ENCODE results near the gene SEC24D.

SEC24D gene

GRCh38 chr4:118845552-118846050, 9.7 kb upstream of the SEC24D start:
- DNase-seq (ENCODE audit: low read depth) = no peak

- no peak for DNase-seq (ENCODE audit: low read depth)
Observed at GRCh38 chr4:118843237-118843636, 7.3 kb upstream of the SEC24D start.

DNA sequence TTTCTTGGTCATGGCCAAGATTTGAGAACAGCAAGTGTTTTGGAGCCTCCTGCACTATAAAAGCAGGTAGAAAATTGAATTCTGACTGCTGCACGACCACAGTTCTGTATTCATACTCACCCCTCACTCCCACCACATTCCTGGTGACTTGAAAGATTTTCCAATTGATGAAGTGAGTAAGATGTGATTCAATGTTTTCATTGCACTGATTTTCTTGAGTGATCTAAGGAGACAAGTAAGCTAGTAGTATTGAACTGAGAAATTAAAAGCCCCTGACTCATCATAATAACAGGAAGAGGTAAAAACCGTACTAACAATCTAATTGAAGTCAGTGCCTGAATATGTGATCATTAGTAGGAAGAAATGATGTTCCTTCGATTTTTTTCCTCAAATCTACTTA, 6.1 kb upstream of the SEC24D start:
- DNase-seq (ENCODE audit: low read depth) = no peak

DNA sequence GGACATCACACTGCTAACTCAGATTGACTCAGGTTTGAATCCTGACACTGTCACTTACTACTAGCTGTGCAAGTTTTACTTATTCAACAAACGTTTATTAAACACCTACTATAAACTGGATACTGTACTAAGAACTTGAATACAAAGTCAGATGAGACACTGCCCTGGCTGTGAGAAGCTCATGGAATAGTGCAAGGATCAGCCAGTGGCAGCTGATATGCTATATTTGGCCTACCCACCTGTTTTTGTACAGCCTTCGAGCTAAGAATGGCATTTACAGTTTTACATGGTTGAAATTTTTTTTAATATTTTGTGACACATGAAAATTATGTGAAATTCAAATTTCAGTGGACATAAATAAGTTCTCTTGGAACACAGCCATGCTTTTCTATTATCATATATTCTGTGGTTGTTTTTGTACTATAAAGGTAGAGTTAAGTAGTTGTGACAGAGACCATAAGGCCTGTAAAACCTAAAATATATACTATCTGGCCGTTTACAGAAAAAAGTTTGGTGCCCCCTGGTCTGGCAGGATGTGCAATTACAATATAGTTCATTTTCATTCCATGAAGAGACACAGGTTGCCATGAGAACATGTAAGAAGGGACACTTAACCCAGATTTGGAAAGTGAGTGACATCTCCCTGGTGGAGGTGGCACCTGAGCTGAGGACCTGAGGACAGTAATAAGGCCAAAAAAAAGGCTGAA, 3.4 kb upstream of the SEC24D start:
- no peak for DNase-seq (ENCODE audit: low read depth)

DNA sequence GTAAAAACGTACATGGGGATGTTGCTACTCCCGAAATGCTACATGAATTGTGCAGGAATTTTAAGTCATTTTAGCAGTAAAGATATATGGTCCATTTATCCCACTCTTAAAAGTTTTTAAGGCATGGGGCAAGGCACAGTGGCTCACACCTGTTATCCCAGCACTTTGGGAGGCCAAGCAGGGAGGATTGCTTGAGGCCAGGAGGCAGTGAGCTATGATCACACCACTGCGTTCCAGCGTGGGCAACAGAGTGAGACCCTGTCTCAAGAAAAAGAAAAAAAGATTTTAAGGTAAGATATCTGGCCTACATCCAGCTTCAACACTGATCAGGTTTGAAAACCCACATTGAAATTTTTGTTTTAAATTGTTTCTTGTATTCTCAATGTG, 1.2 kb upstream of the SEC24D start:
- no peak for DNase-seq (ENCODE audit: low read depth)

- DNase-seq (ENCODE audit: low read depth) = peak; percentile 43
Observed at GRCh38 chr4:118836301-118837120, 585 bp upstream of the SEC24D start.

DNA sequence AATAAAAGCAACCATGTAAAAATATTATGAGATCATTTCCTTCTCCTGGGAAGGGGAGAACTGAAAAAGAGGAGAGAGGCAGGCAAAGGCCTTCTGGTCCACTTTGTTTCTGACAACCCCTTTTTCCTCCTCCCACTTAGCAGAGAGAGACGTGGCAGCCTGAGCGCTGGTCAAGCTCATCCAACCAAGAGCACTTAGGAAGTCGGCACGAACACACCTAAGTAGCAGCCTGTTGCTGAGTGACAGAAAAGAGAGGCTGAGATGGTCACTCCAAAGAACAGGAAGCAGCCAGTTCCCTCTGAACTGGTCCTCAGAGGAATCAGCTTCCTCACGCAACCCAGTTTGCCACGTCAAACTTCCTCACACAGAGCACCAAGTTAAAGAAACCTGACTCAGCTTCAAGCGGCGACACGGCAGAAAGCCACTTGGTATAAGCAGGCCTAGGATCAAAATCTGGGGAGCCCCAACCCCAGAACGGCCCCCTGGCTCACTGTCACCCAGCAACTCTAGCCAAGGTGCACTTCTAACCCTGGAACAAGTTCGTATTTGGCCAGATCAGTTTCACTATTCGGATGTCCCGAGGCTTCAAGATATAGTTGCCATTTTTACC, 861 bp downstream of the SEC24D start:
- peak; percentile 26 for DNase-seq (ENCODE audit: low read depth)

- DNase-seq (ENCODE audit: low read depth) = no peak
Observed at GRCh38 chr4:118834070-118834469, 1.9 kb downstream of the SEC24D start.

DNA sequence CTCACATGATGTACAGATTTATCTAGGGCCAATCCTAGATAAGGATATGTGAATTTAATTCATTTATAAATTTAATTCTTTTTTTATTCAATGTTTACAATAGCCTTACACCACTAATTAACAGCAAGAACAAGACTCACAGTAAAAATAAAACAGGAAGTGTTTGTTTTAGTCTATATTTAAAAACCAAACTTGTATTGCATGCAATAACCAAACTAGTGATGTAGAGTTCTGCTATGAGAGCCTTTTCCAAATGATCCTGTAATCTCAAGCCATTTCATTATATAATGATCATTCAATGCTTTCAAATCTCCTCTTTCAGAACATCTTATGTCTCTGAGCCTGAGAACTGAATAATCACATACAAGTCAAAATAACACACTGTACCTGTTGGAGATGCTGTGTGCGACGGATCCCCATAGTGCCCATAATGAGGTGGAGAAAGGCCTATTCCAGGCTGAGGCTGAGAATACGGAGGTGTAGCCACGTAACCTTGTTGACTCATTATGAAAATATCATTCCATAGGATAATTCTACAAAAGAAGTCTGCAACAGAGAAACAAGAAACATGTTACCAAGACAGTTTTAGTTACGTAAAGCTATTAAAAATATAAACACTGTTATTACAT, 2.6 kb downstream of the SEC24D start:
- no peak for DNase-seq (ENCODE audit: low read depth)

- no peak for DNase-seq (ENCODE audit: low read depth)
Observed at GRCh38 chr4:118829107-118829506, 6.8 kb downstream of the SEC24D start.

- DNase-seq (ENCODE audit: low read depth) = no peak
Observed at GRCh38 chr4:118826723-118827444, 9.0 kb downstream of the SEC24D start.

- DNase-seq (ENCODE audit: low read depth) = no peak
Observed at GRCh38 chr4:118825799-118826198, 10.1 kb downstream of the SEC24D start.

DNA sequence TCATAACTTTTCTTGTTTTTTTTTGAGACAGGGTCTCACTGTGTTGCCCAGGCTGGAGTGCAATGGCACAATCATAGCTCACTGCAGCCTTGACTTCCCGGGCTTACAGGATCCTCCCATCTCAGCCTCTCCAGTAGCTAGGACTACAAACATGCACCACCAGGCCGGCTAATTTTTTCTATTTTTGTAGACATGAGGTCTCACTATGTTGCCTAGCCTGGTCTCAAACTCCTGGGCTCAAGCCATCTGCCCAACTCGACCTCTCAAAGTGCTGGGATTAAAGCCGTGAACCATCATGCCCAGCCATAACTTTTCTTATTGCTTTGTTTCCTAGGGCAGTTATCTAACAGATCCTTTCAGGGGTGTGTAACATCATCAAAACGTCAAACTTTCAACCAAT, 11.8 kb downstream of the SEC24D start:
- DNase-seq (ENCODE audit: low read depth) = no peak

DNA sequence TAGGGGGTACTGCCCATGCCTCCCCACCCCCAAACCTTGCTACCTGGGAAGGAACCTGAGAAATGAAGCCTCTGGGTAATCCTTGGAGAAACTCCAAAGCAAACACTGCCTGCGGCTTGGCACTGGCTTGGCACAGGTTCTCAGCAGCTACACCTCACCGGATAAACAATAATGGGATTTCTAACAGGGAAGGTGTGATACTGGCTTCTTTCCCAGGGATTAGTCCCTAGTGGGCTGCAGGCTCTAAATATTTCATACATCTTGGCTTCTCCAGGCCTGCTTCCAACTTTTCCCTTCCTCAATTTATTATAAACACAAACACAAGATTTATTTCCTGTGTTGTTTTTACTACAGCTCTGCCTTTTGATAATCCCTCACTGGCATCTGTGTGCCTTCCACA, 12.5 kb downstream of the SEC24D start:
- no peak for DNase-seq (ENCODE audit: low read depth)

DNA sequence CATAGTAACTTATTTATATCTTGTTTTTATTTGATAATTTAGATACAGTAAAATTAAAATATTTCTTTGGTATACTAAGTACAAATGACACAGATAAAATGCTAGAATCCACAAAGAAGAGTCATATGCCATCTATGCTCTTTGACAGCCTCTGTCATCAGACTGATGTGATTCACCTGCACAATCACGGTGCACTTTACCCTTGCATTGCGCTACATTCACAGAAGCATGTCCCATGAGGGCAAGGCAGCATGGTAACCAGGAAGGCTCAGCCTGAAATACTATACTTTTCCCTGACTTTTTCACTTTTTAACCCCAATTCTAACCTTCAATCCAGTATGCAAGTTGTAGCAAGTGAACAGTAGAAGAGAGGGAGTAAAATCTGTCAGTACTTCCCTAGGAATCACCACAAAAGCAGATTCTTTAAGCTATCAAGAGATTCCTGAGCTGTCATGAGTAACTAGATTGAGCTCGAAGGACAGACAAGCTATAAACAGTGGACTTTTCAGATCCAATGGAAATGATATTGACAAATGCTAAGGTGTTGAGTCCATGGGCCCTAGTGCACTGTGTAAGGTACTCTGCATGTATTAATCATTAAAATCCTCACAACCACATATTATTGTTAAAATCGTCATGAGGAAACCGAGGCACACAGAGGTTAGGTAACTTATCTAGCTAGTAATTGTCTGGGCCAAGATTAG, 14.2 kb downstream of the SEC24D start:
- no peak for DNase-seq (ENCODE audit: low read depth)

- no peak for DNase-seq (ENCODE audit: low read depth)
Observed at GRCh38 chr4:118817178-118817930, 18.6 kb downstream of the SEC24D start.

- no peak for DNase-seq (ENCODE audit: low read depth)
Observed at GRCh38 chr4:118816538-118817177, 19.3 kb downstream of the SEC24D start.

DNA sequence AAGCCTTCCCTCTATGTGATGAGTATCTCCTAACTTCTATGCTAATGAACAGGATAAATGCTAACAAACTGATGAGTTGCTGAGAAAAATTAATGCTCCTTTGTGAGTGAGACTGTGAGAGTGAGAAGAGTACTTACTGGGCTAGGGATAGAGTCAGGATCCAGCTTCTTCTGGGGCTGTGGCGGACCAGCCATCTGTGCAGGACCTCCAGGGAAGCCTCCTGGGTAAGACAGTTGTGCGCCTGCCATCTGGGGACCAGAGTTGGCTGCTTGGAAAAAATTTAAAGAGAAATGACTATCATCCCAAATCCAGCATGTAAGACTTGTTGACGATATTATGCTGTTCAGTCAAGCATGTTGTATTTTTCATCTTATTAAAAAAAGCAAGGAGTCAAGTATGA, 21.0 kb downstream of the SEC24D start:
- DNase-seq (ENCODE audit: low read depth) = no peak

- DNase-seq (ENCODE audit: low read depth) = no peak
Observed at GRCh38 chr4:118814058-118814457, 21.9 kb downstream of the SEC24D start.

GRCh38 chr4:118813561-118813960, 22.4 kb downstream of the SEC24D start:
- DNase-seq (ENCODE audit: low read depth) = no peak
